Activated CD4-positive, alpha-beta T cell treated with anti-CD3 and anti-CD28 coated beads, Interleukin-2, amount 50 U/mL, for 1 hour (primary cell): ENCODE data around the gene ZBTB8A.
A peak's percentile ranks its signal among the peaks of the same experiment; 100 is the strongest.
"Not testable (repeated sequence)": the region's sequence is repeated elsewhere in the genome, so short reads cannot be mapped to it uniquely, and the experiment has no call there.

Source experiments
- DNase-seq: peaks from one replicate; pipeline ENCODE4 v3.0.0-alpha.2; 2020

Gene ZBTB8A

DNA sequence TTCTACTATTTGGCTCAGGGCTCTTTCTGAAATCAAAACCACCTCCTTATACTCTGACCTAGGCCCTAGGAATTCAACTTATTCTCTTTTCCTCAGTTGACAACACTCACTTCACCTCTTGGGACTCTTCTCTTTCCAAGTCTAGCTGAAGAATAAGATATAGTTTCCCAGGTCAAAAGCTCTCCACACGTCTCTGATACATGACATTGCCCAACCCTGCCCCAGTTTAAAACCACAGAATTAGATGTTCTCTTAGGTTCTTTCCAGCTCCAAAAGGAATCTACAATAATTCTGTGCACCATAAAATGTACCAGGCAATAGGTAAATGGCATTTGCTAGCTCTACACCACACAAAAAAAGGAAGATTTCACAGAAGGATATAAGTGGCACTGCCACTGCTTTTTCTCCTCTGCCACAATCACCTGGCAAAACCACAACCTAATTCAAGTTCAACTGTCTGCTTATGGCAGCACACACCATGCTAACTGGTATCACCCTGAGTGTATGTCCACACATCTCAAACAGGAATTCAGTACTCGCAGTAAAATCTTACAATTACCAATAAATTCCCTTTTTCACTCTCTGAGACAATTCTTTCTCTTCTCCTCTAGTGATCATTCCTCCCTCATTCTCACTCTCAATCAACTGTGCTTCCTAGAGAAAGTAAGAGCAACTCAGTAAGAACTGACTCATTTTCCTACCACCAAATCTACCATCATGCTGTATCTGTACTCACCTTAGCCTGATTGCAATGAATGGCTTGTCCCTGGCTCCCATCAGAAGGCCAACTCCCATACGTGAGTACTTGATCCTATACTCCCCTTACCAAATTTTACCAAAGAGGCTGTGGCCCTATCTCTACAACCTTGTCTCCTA, 83.8 kb downstream of the ZBTB8A start:
- no peak for DNase-seq

DNA sequence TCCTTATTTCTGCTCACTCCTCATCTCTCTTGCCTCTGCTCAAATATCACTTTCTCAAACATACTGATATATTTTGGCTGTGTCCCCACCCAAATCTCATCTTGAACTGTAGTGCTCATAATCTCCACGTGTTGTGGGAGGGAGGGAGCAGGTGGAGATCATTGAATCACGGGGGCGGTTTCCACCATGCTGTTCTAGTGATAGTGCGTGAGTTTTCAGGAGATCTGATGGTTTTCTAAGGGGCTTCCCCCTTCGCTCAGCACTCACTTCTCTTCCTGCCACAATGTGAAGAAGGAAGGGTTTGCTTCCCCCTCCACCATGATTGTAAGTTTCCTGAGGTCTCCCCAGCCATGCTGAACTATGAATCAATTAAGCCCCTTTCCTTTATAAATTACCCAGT, 84.5 kb downstream of the ZBTB8A start:
- no peak for DNase-seq

DNA sequence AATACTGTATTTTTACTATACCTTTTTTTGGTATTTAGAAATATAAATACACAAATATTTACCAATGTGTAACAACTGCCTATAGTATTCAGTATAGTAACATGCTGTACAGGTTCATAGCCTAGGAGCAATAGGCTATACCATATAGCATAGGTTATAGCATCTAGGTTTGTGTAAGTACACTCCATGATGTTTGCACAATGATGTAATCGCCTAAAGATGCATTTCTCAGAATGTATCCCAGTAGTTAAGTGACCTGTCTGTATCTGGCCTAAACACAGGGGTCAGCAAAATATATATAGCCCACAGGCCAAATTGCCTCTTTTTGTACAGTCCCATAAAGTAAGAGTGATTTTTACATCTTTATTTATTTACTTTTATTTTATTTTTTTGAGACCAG, 86.9 kb downstream of the ZBTB8A start:
- no peak for DNase-seq

DNA sequence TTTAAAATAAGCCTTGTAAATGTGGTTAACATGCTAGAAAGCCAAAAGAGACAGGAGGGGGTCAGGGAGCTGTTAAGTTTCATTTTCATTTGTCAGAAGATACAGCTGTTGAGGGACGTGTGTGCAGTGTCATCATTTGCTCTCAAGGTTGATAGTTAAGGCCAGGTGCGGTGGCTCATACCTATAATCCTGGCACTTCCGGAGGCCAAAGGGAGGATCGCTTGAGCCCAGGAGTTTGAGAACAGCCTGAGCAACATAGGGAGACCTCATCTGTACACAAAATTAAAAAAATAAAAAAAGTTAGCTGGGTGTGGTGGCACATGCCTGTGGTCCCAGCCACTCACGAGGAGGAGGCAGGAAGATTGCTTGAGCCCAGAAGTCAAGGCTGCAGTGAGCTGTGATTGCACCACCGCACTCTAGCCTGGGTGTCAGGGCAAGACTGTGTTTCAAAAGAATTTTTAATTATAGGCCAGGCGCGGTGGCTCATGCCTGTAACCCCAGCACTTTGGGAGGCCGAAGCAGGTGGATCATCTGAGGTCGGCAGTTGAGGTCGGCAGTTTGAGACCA, 88.5 kb downstream of the ZBTB8A start:
- no peak for DNase-seq

DNA sequence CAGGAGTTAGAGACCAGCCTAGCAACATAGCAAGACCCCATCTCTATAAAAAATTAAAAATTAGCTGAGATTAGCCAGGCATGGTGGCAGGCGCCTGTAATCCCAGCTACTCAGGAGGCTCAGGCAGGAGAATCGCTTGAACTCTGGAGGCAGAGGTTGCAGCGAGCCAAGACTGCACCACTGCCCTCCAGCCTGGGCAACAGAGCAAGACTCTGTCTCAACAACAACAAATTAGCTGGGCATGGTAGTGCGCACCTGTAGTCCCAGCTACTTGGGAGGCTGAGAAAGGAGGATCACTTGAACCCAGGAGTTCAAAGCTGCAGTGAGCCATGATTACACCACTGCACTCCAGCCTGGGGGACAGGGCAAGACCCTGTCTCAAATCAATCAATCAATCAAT, 90.9 kb downstream of the ZBTB8A start:
- DNase-seq = not testable (repeated sequence)

DNA sequence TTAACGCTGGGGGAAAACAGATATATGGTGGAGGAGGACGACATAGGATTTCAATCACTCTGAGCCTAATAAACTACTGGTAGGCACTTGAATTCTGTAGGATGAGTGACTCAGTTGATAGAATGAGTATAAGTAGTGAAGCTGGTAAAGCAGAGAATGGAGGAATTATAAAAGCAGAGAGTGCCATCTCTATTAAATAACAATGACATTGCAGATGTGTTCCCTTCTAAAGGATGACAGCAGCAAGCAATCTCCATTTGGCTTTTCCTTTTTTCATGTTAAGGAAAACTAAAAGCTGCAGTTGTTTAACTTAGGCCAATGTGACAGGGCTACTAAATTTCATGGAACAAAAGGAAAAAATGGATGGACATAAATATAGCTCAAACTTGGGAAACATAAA, 93.6 kb downstream of the ZBTB8A start:
- DNase-seq = no peak

DNA sequence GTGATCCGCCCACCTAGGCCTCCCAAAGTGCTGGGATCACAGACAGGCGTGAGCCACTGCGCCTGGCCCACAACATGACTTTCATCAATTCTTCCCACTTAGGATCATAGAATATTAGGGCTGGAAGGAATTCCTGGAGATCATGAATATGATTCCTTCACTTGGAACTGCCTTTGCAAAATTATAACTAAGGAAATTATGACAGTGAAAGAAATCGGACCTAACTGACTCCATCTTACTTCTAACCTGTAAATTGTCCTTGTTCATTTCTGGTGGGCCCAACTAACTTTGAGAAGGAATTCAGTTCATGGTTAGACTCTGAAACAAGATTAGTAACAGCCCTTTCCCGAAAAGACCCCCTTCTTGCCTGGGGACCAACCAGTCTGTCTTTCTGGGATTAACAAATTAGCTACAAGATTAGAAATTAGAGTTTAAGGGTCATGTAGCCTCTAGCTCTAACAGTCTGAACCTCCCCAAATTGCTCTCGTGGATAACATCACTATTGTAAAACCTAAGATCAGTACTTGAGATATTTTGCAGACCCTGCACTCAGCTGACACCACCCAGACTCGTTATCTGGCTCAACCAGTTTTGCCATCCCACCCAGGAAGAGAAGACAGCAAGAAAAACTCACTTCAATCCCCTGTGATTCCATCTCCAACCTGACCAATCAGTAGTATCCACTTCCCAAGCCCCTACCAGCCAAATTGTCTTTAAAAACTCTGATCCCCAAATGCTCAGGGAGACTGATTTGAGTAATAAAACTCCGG, 96.5 kb downstream of the ZBTB8A start:
- no peak for DNase-seq

DNA sequence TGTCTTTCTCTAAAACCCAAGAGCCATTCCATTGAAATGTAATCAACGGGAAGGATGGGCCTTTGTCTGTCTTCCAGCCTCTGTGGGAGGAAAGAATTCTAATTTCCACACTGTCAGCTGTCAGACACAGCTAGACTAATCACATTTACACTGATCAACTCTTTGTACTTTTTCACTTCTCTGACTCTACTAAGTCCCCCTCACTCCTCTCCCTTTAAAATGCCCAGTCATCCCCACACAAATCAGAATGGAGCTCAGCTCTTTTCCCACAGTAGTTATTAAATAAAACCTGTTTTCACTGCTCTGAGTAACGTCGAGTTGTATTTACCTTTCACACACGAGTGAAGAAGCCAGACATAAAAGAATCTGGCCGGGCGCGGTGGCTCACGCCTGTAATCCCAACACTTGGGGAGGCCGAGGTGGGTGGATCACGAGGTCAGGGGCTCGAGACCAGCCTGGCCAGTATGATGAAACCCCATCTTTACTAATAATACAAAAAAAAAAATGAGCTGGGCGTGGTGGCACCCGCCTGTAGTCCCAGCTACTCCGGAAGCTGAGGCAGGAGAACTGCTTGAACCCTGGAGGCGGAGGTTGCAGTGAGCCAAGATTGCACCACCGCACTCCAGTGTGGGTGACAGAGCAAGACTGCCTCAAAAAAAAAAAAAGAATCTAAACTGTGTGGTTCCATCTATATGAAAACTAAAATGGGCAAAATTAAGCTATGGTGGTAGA, 97.9 kb downstream of the ZBTB8A start:
- no peak for DNase-seq

DNA sequence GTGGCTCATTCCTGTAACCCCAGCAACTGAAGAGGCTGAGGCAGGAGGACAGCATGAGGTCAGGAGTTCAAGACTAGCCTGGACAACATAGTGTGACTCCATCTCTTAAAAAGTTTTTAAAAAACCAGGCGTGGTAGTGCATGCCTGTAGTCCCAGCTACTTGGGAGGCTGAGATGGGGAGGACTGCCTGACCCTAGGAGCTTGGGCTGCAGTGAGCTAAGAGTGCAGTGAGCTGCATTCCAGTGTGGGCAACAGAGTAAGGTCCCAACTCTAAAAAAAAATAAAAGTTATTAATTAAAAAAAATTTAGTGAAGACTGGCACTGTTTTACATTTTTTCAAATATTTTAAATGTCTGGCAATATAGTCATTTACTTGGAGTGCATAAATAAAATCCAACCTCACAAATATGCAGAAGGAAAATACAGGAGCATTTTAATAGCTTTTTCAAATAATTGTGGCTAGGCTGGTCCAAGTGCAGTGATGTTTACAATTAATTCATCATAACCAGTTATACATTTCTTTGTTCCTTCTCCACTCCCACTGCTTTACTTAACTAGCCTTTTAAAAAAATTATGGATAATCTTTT, 100.4 kb downstream of the ZBTB8A start:
- no peak for DNase-seq

DNA sequence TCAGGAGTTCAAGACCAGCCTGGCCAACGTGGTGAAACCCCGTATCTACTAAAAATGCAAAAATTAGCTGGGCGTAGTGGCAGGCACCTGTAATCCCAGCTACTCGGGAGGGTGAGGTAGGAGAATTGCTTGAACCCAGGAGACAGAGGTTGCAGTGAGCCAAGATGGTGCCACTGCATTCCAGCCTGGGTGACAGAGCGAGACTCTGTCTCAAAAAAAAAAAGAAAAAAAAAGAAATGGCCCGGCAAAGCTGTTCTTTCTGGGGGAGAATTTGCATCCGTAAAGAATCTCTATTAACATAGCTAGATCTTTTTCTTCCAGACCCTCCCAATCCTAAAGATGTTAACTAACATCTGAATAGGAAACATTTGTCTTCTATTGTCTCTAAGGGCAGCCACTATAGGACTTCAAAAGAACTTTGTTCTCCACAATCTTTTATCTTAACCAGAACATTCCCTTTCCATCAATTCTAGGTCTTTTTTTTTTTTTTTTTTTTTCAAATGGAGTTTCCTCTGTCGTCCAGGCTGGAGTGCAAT, 103.1 kb downstream of the ZBTB8A start:
- not testable (repeated sequence) for DNase-seq

DNA sequence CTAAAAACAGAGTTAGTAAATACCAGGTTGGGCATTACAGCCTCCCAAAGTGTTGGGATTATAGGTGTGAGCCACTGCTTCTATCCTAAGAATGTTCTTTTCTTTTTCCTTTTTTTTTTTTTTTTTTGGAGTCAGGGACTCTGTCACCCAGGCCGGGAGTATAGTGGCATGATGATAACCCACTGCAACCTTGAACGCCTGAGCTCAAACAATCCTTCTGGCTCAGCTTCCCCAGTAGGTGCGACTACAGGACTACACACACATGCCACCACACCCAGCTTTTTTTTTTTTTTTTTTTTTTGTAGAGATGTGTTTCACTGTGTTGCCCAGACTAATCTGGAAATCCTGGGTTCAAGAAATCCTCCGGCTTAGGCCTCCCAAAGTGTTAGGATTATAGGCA, 105.2 kb downstream of the ZBTB8A start:
- DNase-seq = no peak

DNA sequence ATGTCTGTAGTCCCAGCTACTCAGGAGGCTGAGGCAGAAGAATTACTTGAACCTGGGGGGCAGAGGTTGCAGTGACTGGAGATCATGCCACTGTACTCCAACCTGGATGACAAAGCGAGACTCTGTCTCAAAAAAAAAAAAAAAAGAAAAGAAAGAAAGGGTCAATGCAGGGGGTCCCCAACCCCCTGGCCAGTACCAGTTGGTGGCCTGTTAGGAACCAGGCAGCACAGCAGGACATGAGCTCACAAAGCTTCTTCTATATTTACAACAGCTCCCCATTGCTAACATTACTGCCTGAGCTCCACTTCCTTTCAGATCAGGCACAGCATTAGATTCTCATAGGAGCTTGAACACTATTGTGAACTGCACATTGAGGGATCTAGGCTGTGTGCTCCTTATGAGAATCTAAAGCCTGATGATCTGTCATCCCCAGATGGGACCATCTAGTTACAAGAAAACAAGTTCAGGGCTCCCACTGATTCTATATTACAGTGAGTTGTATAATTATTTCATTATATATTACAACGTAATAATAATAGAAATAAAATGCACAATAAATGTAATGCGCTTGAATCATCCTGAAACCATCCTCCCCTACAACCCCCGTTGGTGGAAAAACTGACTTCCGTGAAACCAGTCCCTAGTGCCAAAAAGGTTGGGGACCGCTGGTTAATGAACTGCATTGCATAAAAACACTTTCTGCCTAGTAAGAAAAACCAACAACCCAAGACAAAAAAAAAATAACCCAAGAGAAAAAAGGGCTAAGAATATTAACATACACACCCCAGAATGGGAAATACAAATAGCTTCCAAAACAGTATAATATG, 108.3 kb downstream of the ZBTB8A start:
- DNase-seq = no peak

DNA sequence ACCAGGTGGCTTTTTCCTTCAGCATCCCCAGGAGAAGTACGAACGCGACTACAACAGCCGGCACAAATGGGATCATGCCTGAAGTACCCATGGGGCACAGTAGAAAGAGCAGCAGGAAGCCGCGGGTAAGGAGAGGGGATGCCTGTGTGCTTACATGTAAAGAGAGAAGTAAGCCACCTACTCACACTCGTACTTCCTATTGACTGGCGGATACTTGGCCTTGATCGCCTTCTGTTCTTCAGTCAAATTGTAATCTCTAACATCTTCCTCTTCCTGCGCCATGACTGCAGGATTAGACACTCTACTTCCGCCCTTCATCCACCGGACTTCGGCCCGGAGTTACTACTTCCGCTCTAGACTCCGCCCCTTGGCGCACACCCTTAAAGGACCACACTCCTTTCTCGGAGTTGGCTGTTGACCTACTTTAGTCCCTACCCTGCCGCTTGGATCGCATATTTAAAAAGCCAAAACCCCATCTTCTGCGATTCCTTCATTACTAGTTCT, 111.1 kb downstream of the ZBTB8A start, which contains the start of gene ZBTB8OS:
Gene ZBTB8OS, minus strand, starts transcription at position 303 of the 504 bp plus-strand sequence. Its CDS starts 21 bp downstream, at position 282.
- DNase-seq = peak; percentile 84

DNA sequence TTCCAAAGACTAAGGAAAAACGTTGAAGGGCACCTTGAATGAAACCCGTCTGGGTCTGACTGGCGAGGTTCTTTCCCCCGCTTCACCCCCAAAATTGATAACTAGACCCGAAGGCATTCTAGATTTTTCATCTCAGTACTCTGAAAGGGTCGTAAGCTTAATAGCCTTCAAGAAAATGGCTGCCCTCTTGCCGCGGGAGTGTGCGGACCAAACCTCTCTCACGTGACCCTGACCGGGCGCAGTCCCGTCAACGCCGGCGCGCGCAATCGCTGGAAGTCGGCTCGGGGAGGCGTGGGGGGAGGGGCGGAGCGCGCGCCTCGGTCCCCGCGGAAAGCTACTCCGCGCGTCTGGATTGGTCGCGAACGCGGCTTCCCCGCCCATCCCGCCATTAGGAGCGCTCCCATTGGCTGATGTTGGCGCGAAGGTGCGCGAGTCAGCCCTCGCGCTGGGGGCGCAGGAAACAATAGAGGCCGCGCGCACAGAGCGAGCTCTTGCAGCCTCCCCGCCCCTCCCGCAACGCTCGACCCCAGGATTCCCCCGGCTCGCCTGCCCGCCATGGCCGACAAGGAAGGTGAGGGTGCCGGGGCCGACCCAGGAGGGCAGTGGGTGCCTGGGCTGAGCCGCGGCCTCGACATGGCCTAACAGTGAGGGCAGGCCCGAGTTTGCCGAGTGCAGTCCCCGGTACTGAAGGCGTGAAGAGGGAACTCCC, 111.7 kb downstream of the ZBTB8A start, which contains the start of gene RBBP4:
Gene RBBP4, plus strand, starts transcription at position 457 of the 709 bp plus-strand sequence. Its CDS starts 99 bp downstream, at position 556.
- DNase-seq = peak; percentile 97

DNA sequence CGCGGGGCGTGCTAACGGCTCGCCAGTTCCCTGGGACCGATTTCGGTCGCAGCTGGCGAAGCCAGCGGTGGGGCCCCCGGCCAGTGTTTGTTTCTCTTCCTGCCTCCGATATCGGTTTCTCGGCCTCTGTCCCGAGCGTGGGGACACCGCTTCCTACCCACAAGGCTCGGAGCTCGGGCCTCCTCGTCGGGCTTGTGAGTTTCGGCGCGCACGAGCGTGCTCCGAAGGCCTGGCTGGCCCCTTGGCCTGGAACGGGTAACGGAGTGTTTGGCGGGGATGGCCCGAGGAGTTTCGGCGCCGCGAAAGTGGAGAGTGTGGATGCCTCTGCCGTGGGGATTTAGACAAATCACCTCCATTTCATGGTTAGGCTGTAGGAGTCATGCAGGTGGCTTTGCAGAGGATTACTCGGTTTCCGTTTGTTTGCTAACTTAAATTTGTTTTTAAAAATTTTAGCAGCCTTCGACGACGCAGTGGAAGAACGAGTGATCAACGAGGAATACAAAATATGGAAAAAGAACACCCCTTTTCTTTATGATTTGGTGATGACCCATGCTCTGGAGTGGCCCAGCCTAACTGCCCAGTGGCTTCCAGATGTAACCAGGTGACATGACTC, 112.3 kb downstream of the ZBTB8A start:
- no peak for DNase-seq

DNA sequence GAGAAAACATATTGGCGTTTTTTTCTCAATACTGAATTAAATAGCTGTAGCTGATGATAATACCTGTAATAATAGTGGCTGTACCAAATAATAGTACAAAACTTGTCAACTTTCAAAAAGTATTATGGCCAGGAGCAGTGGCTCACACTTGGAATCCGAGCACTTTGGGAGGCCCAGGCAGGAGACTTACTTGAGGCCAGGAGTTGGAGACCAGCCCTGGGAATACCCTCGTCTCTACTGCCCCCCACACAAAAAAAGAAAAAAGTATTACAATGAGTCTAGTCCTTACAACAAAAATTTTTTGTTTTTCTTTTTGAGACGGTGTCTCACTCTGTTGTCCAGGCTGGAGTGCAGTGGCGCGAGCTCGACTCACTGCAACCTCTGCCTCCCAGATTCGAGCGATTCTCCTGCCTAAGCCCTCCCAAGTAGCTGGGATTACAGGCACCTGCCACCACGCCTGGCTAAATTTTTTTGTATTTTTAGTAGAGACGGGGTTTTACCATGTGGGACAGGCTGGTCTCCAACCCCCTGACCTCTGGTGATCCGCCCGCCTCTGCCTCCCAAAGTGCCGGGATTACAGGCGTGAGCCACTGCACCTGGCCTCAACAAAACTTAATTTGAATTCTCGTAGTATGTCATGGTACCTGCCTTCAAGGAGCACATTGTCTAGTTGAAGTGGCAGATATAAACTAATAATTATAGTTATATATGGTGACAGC, 113.2 kb downstream of the ZBTB8A start:
- no peak for DNase-seq
